HK-2 (cell line): ENCODE results near the gene MTUS2.
A peak's percentile ranks its signal among the peaks of the same experiment; 100 is the strongest.

Source experiments
- DNase-seq: peaks from one replicate; pipeline ENCODE4 v3.0.0-alpha.2; 2018; ENCODE audit not compliant: unreplicated experiment

MTUS2 gene

DNA sequence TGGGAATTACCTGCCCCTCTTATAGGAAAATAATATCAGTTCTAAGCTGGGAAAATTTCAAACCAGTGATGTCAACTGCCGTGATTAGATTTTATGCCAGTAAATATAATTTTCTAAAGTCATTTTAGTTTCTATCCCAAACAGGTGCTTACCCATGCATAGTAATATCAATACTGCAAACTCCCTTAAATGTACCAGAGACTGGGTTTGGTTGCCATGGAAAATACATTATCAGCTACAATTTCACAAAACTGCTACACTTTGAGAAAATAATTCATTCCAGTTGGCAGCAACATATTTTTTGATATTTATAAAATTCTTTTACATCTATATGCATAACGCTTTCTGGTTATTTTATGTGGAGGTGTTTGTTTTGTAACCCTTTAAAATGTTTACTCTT, 631.8 kb downstream of the MTUS2 start:
- no peak for DNase-seq

GRCh38 chr13:29452773-29453616, 632.9 kb downstream of the MTUS2 start:
- DNase-seq, result no peak

- DNase-seq, result no peak
Measured at GRCh38 chr13:29453617-29454011, 633.5 kb downstream of the MTUS2 start.

- no peak for DNase-seq
Measured at GRCh38 chr13:29454931-29455481, 634.9 kb downstream of the MTUS2 start.

GRCh38 chr13:29456419-29456818, 636.3 kb downstream of the MTUS2 start:
- no peak for DNase-seq

- DNase-seq, result no peak
Measured at GRCh38 chr13:29457299-29457698, 637.2 kb downstream of the MTUS2 start.

GRCh38 chr13:29458419-29458818, 638.3 kb downstream of the MTUS2 start:
- DNase-seq, result no peak

- no peak for DNase-seq
Measured at GRCh38 chr13:29459813-29460355, 639.7 kb downstream of the MTUS2 start.

DNA sequence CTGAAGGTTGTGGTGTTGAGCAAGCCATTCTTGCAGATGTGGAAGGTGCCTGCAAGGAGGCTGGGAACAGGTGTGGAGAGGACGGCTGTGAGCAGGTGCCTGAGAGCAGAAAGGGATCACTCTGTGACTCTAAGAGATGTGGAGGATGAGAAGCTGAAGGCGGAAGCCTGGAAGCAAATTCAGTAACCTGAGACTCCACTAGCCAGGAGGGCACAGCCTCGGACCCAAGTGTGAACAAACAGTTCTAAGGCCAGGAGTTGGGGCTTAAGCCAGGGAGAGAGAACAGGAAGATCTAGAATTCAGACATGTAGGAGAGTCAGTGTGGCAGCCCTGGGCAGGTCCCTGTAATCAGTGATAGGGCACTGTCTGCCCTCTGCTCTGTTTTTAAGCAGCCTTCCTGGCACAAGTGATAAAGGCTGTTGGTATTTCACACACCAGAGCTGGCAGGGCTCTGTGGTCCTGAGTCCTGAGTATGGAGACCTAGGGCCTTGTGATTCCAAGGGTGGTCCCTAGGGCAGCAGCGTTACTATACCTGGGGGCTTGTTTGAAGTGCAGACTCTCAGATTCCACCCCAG, 644.1 kb downstream of the MTUS2 start:
- DNase-seq, result no peak

DNA sequence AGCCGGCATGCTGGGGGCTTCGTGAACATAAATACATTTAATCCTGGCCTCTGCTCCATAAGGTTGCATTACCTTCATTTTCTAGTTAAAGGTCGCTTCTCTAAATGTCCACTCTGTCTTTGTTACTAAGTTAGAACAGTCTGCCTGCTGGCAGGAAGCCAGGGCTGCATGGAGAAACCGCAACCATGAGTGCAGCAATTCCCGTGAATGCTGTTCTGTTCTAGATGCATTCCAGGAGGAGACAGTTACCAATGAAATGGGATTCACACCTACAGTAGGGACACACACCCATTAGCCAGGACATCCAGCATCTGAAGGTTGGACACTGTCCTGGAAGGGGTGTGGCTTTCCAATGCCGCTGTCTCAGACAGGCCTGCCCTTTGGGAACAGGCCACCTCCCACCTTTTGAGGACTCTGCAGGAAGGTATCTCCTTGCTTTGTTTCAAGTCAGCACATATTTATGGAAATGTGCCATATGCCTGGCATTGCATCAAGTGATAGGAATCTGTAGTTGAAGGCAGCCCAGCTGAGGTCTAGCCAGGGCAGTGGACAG, 645.7 kb downstream of the MTUS2 start:
- peak; percentile 24 for DNase-seq

DNA sequence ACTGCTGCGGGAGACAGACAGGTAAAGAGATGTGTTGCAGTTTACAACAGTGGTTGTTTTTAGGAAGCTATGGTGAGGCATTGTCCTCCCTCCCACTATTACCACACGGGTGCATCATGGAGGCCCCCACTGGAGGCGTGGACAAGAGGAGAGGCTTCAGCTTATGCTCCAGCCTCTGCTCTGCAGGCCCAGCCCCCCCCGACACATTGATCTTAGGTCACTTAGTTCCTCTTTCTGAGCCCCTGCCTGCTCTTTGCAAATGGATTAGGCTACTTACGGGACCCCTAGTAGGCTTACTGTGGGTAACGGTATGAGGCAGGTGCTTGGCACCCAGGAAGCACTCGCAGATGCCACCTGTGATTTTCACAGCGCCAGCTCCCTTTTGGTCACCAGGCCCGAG, 651.4 kb downstream of the MTUS2 start:
- DNase-seq, result no peak

GRCh38 chr13:29472332-29472961, 652.3 kb downstream of the MTUS2 start:
- DNase-seq, result peak; percentile 36

- no peak for DNase-seq
Measured at GRCh38 chr13:29473166-29473565, 653.0 kb downstream of the MTUS2 start.

DNA sequence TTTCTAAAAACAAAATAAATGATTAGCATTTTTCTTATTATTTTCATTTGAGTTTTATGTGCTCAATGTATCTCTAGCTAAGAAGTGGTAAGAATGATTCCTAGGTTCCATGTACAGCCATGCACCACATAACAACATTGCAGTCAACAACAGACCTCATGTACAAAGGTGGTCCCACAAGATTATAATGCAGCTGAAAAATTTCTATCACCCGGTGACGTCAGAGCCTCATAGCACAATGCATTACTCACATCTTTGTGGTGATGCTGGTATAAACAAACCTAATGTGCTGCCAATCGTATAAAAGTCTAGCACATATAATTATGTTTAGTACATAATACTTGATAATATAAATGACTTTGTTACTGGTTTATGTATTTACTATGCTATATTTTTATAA, 654.9 kb downstream of the MTUS2 start:
- no peak for DNase-seq

DNA sequence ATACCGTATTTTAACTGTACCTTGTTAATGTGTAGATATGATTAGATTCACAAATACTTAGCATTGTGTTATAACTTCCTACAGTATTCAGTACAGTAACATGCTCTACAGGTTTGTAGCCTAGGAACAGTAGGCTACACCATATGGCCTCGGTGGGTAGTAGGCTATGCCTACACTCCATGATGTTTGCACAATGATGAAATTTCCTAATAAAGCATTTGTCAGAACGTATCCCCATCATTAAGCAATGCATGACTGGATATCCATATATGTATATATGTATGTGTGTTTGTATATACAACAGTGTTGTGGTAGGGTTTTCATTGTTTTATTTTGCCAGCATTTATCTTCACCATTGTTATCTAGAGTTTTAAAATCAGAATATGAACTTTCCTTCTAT, 655.9 kb downstream of the MTUS2 start:
- no peak for DNase-seq

GRCh38 chr13:29479716-29480492, 659.8 kb downstream of the MTUS2 start:
- no peak for DNase-seq

GRCh38 chr13:29480893-29481525, 660.9 kb downstream of the MTUS2 start:
- no peak for DNase-seq

- DNase-seq, result no peak
Measured at GRCh38 chr13:29481603-29482002, 661.5 kb downstream of the MTUS2 start.

GRCh38 chr13:29482504-29482903, 662.4 kb downstream of the MTUS2 start:
- DNase-seq, result no peak

- no peak for DNase-seq
Measured at GRCh38 chr13:29483211-29483610, 663.1 kb downstream of the MTUS2 start.

- DNase-seq, result no peak
Measured at GRCh38 chr13:29483623-29484022, 663.5 kb downstream of the MTUS2 start.
